NT2/D1 (cell line): Measurements from ENCODE around the gene SYT5.

ENCODE experiments used
- SUZ12 ChIP-seq: IDR thresholded peaks from 2 replicates; pipeline ENCODE4 v1.6.1; 2011; ENCODE audit not compliant: insufficient read length, insufficient read depth; ENCODE audit errors: extremely low read depth
- YY1 ChIP-seq: IDR thresholded peaks from 2 replicates; pipeline ENCODE4 v1.6.1; 2011; ENCODE audit not compliant: insufficient read length, insufficient read depth
- ZNF274 ChIP-seq: IDR thresholded peaks from 2 replicates; pipeline ENCODE4 v1.6.1; 2011; ENCODE audit warnings: mild to moderate bottlenecking, low read depth, low read length

- TF ChIP-seq ZNF274 (no peak), YY1 (no peak), SUZ12 (no peak)
These were observed 4.0 kb downstream of the SYT5 start for GRCh38 chr19:55176076-55176475.
